ENCODE results near the gene ZNF44.

GRCh38 chr19:12272980-12273901, 21.4 kb downstream of the ZNF44 start:
- TF ChIP-seq FOXJ3 (CRISPR knock-in tag; IDR thresholded peaks at IDR 0.05; ENCODE audit: borderline replicate concordance) = no peak
- no peak for TF ChIP-seq CTCF (IDR thresholded peaks at IDR 0.05)
- TF ChIP-seq SP1 (CRISPR knock-in tag; conservative IDR thresholded peaks at IDR 0.05) = no peak
- TF ChIP-seq TCF7 (CRISPR knock-in tag; IDR thresholded peaks at IDR 0.05; ENCODE audit: low read depth) = no peak
- TF ChIP-seq IRF1 (CRISPR knock-in tag; IDR thresholded peaks at IDR 0.05) = no peak
- TF ChIP-seq HMGXB4 (CRISPR knock-in tag; IDR thresholded peaks at IDR 0.05) = no peak
- no peak for TF ChIP-seq ZNF121 (CRISPR knock-in tag; IDR thresholded peaks at IDR 0.05)
- TF ChIP-seq ZBTB43 (CRISPR knock-in tag; IDR thresholded peaks at IDR 0.05) = no peak
- TF ChIP-seq MAX (CRISPR knock-in tag; IDR thresholded peaks at IDR 0.05) = no peak
- TF ChIP-seq MYBL2 (CRISPR knock-in tag; IDR thresholded peaks at IDR 0.05) = no peak
- no peak for TF ChIP-seq ZNF219 (CRISPR knock-in tag; IDR thresholded peaks at IDR 0.05; ENCODE audit: borderline replicate concordance)
- TF ChIP-seq NFE2L1 (CRISPR knock-in tag; IDR thresholded peaks at IDR 0.05) = no peak
